Trophoblast cell (in vitro differentiated cells and primary cell): ENCODE results near the gene KIF13A.

Source experiments
- DNase-seq, 2 donors: peaks; one replicate each; pipeline ENCODE4 v3.0.0-alpha.2; 2016
- H2AFZ ChIP-seq: 2 replicates; pipeline ENCODE4 v1.6.1; 2013; ENCODE audit warnings: low read length, moderate library complexity, mild to moderate bottlenecking; ENCODE audit not compliant: insufficient read depth, poor library complexity
- H2AK5ac ChIP-seq: 2 replicates; pipeline ENCODE4 v1.6.1; 2013; ENCODE audit warnings: mild to moderate bottlenecking, low read length
- H2BK120ac ChIP-seq: 2 replicates; pipeline ENCODE4 v1.6.1; 2013; ENCODE audit warnings: low read length, mild to moderate bottlenecking, moderate library complexity; ENCODE audit not compliant: insufficient read depth, poor library complexity
- H2BK12ac ChIP-seq: 2 replicates; pipeline ENCODE4 v1.6.1; 2013; ENCODE audit warnings: mild to moderate bottlenecking, low read length, moderate library complexity
- H2BK5ac ChIP-seq: 2 replicates; pipeline ENCODE4 v1.6.1; 2013; ENCODE audit warnings: low read length, low read depth, moderate library complexity, mild to moderate bottlenecking; ENCODE audit not compliant: poor library complexity
- H3K14ac ChIP-seq: 2 replicates; pipeline ENCODE4 v1.6.1; 2013; ENCODE audit warnings: mild to moderate bottlenecking, low read length
- H3K18ac ChIP-seq: 2 replicates; pipeline ENCODE4 v1.6.1; 2013; ENCODE audit warnings: mild to moderate bottlenecking, low read length
- H3K23ac ChIP-seq: 2 replicates; pipeline ENCODE4 v1.6.1; 2013; ENCODE audit warnings: low read length
- H3K27ac ChIP-seq: 2 replicates; pipeline ENCODE4 v1.5.1; 2013; ENCODE audit warnings: low read depth, mild to moderate bottlenecking, inconsistent platforms, low read length, moderate library complexity
- H3K27me3 ChIP-seq: 2 replicates; pipeline ENCODE4 v1.6.1; 2013; ENCODE audit warnings: inconsistent platforms, mild to moderate bottlenecking, low read length, moderate library complexity; ENCODE audit not compliant: insufficient read depth
- H3K36me3 ChIP-seq, 2 experiments: 1 replicate in 1 of 2; 2 replicates in 1 of 2; pipeline ENCODE4 v1.6.1; 2013; ENCODE audit warnings: low read length in 2 of 2, mild to moderate bottlenecking in 2 of 2, moderate library complexity in 1 of 2; ENCODE audit not compliant: insufficient read depth in 2 of 2, control insufficient read depth in 1 of 2
- H3K4ac ChIP-seq: 2 replicates; pipeline ENCODE4 v1.6.1; 2013; ENCODE audit warnings: low read depth, mild to moderate bottlenecking, low read length, moderate library complexity
- H3K4me1 ChIP-seq, 2 experiments: 1 replicate in 1 of 2; 2 replicates in 1 of 2; pipeline ENCODE4 v1.6.1; 2013; ENCODE audit warnings: low read length in 2 of 2, mild to moderate bottlenecking in 2 of 2, moderate library complexity in 1 of 2; ENCODE audit not compliant: insufficient read depth in 2 of 2, control insufficient read depth in 1 of 2
- H3K4me2 ChIP-seq: 2 replicates; pipeline ENCODE4 v1.6.1; 2013; ENCODE audit warnings: inconsistent platforms, mild to moderate bottlenecking, low read length, moderate library complexity
- H3K4me3 ChIP-seq: 2 replicates; pipeline ENCODE4 v1.5.1; 2013; ENCODE audit warnings: mild to moderate bottlenecking, low read depth, low read length, inconsistent platforms
- H3K79me1 ChIP-seq: one replicate; pipeline ENCODE4 v1.6.1; 2013; ENCODE audit warnings: low read length
- H3K79me2 ChIP-seq: 2 replicates; pipeline ENCODE4 v1.6.1; 2013; ENCODE audit warnings: low read length, mild to moderate bottlenecking; ENCODE audit not compliant: control insufficient read depth, insufficient read depth, poor library complexity
- H3K9ac ChIP-seq: 2 replicates; pipeline ENCODE4 v1.6.1; 2013; ENCODE audit warnings: mild to moderate bottlenecking, low read length
- H3K9me3 ChIP-seq: 2 replicates; pipeline ENCODE4 v1.6.1; 2013; ENCODE audit warnings: low read depth, mild to moderate bottlenecking, control low read depth, inconsistent platforms, low read length; ENCODE audit not compliant: insufficient read depth
- H4K12ac ChIP-seq: 2 replicates; pipeline ENCODE4 v1.6.1; 2013; ENCODE audit warnings: low read depth, mild to moderate bottlenecking, low read length, moderate library complexity
- H4K8ac ChIP-seq: 2 replicates; pipeline ENCODE4 v1.6.1; 2013; ENCODE audit warnings: low read depth, mild to moderate bottlenecking, low read length, moderate library complexity
- H4K91ac ChIP-seq: one replicate; pipeline ENCODE4 v1.6.1; 2013; ENCODE audit warnings: low read depth, mild to moderate bottlenecking, low read length, moderate library complexity
- WGBS: extraction: QIAGEN DNeasy Blood & Tissue Kit; methylation state at CpG from one replicate; pipeline ENCODE4 v1.1.7; 2013; ENCODE audit warnings: missing lambda C conversion rate; ENCODE audit not compliant: insufficient read length, insufficient coverage; ENCODE audit errors: extremely low coverage; 5-methylcytosine and 5-hydroxymethylcytosine counted together

KIF13A gene

DNA sequence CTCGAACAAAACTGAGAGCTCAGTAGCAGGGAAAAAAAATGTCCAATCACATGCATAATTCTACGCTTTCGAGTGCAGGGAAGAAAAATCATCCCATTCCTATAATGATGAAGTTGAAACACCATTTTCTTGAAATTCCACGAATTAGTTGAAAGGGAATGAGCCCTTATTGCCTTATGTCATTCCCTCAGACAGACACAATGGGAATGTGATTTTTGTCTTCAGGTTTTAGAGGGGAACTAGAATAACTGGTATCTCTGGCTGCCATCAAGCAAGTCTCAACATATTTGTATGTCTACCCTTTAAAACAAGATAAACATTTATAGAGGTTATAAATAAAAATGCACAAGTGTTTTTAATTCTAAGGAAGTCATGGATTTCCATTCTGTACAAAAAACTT lies 87.9 kb downstream of the KIF13A start:
- Histone ChIP-seq H3K23ac (no peak overlapping the region), H4K12ac (no peak overlapping the region), H3K18ac (no peak overlapping the region), H3K4me2 (no peak overlapping the region), H3K9ac (no peak overlapping the region), H2BK12ac (no peak overlapping the region), H2BK5ac (no peak overlapping the region), H3K4me3 (no peak overlapping the region), H3K14ac (no peak overlapping the region), H2BK120ac (no peak overlapping the region), H3K4ac (no peak overlapping the region), H3K9me3 (peaks cover 3% of the 10 kb centered on the region), H3K27me3 (no peaks in the 10 kb centered on the region), H3K36me3 (peaks cover 0 to 2% of the 10 kb centered on the region in 2 experiments), H3K27ac (no peak overlapping the region), H3K79me2 (no peaks in the 10 kb centered on the region), H3K4me1 (peaks cover 2 to 3% of the 10 kb centered on the region in 2 experiments), H2AFZ (no peak overlapping the region), H4K91ac (no peak overlapping the region), H2AK5ac (no peak overlapping the region), H4K8ac (no peak overlapping the region), H3K79me1 (peaks cover 2% of the 10 kb centered on the region)
- DNase-seq = peak in 1 of 2 donors; percentile 59
- no CpG with 5 or more reads among the region's 4 CpGs for WGBS

DNA sequence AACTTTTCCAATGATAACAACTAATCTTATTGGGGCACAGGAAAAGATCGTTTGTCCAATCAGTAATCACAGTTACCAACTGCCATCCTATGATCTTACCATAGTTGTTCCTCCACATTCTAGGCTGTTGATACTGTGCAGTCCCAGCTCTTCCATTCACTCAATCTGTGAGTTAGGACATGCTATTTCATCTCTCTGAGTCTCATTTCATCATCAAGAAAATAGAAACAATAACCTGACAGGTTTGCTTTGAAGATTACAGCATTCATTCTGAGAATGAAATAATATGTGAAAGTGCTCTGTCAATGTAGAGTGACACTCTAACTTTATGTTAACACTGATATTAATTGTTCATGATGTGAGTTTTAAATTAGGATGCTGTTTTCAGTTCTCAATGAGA lies 89.8 kb downstream of the KIF13A start:
- Histone ChIP-seq H4K91ac (no peak overlapping the region), H2BK12ac (no peak overlapping the region), H3K4me2 (no peak overlapping the region), H3K27ac (no peak overlapping the region), H3K79me2 (no peaks in the 10 kb centered on the region), H2BK5ac (no peak overlapping the region), H3K4me1 (peaks cover 2 to 3% of the 10 kb centered on the region in 2 experiments), H3K18ac (no peak overlapping the region), H4K12ac (no peak overlapping the region), H3K79me1 (peaks cover 2% of the 10 kb centered on the region), H2BK120ac (no peak overlapping the region), H3K4ac (no peak overlapping the region), H3K27me3 (no peaks in the 10 kb centered on the region), H2AK5ac (no peak overlapping the region), H3K36me3 (peaks cover 4 to 5% of the 10 kb centered on the region in 2 experiments), H4K8ac (no peak overlapping the region), H3K14ac (no peak overlapping the region), H3K9me3 (peaks cover 5% of the 10 kb centered on the region), H3K23ac (no peak overlapping the region), H2AFZ (no peak overlapping the region), H3K9ac (no peak overlapping the region), H3K4me3 (no peak overlapping the region)
- DNase-seq = no peak
- no CpG with 5 or more reads among the region's 1 CpG for WGBS

DNA sequence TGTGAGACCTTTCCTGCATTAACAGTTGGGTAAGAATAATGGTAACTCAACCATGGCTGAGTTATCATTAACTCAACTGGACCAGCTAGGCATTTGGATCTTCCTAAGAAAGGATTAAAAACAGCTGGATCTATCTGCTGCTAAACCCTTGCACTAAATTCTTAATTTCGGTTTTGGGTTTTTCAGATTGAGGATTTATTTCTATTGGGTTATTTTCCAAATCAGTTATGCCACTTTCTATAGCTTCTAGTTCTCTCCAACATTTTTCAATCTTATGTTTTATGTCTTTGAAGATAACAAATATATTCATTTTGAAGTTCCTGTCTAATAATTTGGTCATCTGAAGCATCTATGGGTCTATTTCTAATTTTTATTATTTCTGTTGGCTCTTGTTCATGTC lies 92.5 kb downstream of the KIF13A start:
- no CpG with 5 or more reads among the region's 1 CpG for WGBS

DNA sequence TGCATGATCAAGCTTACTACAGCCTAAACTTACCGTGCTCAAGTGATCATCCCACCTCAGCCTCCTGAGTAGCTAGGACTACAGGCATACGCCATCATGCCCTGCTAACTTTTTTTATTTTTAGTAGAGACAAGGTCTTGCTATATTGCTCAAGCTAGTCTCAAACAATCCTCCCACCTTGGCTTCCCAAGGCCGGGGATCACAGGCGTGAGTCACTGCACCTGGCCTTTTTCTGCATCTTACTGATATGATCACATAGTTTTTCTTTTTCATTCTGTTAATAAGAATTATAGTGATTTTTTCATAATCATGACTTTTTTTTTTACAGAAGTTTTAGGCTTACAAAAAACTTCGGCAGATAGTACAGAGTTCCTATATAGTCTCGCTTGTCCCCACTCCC lies 93.2 kb downstream of the KIF13A start:
- H3K4me1 ChIP-seq = no peaks in the 10 kb centered on the region
- H3K4me3 ChIP-seq = no peak overlapping the region
- no peak overlapping the region for H2BK5ac ChIP-seq
- no peak overlapping the region for H3K4ac ChIP-seq
- no peak overlapping the region for H3K14ac ChIP-seq
- no peaks in the 10 kb centered on the region for H3K79me2 ChIP-seq
- no peak overlapping the region for H3K23ac ChIP-seq
- no peak overlapping the region for H4K91ac ChIP-seq
- H4K8ac ChIP-seq = no peak overlapping the region
- H4K12ac ChIP-seq = no peak overlapping the region
- H3K36me3 ChIP-seq = peaks cover 4 to 5% of the 10 kb centered on the region in 2 experiments
- H3K9me3 ChIP-seq = peaks cover 5% of the 10 kb centered on the region
- H2AK5ac ChIP-seq = no peak overlapping the region
- H3K4me2 ChIP-seq = no peak overlapping the region
- no peak overlapping the region for H2BK12ac ChIP-seq
- H3K79me1 ChIP-seq = no peaks in the 10 kb centered on the region
- no peak overlapping the region for H3K9ac ChIP-seq
- WGBS = no CpG with 5 or more reads among the region's 6 CpGs
- no peak overlapping the region for H2BK120ac ChIP-seq
- no peak overlapping the region for H3K18ac ChIP-seq
- DNase-seq = peak; percentile 58 to 72
- H3K27ac ChIP-seq = no peak overlapping the region
- H3K27me3 ChIP-seq = no peaks in the 10 kb centered on the region
- no peak overlapping the region for H2AFZ ChIP-seq

More for the DNA sequence above, 92.5 kb downstream of the KIF13A start:
- Histone ChIP-seq H3K27me3 (no peaks in the 10 kb centered on the region), H3K79me2 (no peaks in the 10 kb centered on the region), H4K91ac (no peak overlapping the region), H2BK12ac (no peak overlapping the region), H2BK120ac (no peak overlapping the region), H3K9ac (no peak overlapping the region), H3K4me1 (no peaks in the 10 kb centered on the region), H2AFZ (no peak overlapping the region), H3K23ac (no peak overlapping the region), H3K36me3 (peaks cover 4 to 5% of the 10 kb centered on the region in 2 experiments), H4K12ac (no peak overlapping the region), H3K14ac (no peak overlapping the region), H3K4ac (no peak overlapping the region), H3K79me1 (no peaks in the 10 kb centered on the region), H4K8ac (no peak overlapping the region), H3K4me2 (no peak overlapping the region), H3K4me3 (no peak overlapping the region), H2BK5ac (no peak overlapping the region), H3K27ac (no peak overlapping the region), H2AK5ac (no peak overlapping the region), H3K18ac (no peak overlapping the region), H3K9me3 (peaks cover 5% of the 10 kb centered on the region)
- no peak for DNase-seq
